Measurements from ENCODE around the gene VWA5B1.

DNA sequence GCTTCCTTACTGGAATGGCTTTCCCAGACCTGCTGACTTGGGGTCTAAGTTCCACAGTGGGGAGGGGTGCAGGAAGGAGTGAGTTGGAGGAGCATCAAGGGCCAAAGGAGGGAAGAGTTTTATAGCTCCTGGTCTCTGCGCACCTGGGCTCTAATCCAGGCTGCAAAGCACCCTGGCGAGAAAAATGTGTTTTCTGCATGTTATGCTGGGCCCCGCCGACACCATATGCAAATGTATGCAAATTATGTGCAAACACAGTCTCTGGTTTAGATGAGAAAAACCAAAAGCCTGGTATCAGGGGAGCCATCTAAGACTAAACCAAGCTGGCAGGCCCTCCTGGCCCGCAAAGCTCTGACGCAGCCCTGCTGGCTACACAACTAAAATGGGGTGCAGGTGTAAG is 95.0 kb downstream of the VWA5B1 start:
- TF ChIP-seq CTCF (conservative IDR thresholded peaks at IDR 0.05; ENCODE audit: low read depth, low read length) (no peak), EZH2 (IDR thresholded peaks at IDR 0.05; ENCODE audit: low read length, unreplicated experiment) (no peak)

Measured in PC-3 (cell line).